Activated naive CD8-positive, alpha-beta T cell (primary cell): Measurements from ENCODE around the gene CLIC4.
"Not testable (repeated sequence)": the region's sequence is repeated elsewhere in the genome, so short reads cannot be mapped to it uniquely, and the experiment has no call there.

Source experiments
- H3K27ac Mint-ChIP-seq: one replicate; pipeline ENCODE4 v1.8.0; 2021; ENCODE audit warnings: mixed read lengths
- H3K27me3 Mint-ChIP-seq: one replicate; pipeline ENCODE4 v1.8.0; 2021; ENCODE audit warnings: mixed read lengths
- H3K36me3 Mint-ChIP-seq: one replicate; pipeline ENCODE4 v1.8.0; 2021; ENCODE audit warnings: mixed read lengths
- H3K4me1 Mint-ChIP-seq: one replicate; pipeline ENCODE4 v1.8.0; 2021; ENCODE audit warnings: low read depth, mixed read lengths
- H3K4me3 Mint-ChIP-seq: one replicate; pipeline ENCODE4 v1.8.0; 2021; ENCODE audit warnings: mild to moderate bottlenecking, mixed read lengths
- H3K9me3 Mint-ChIP-seq: one replicate; pipeline ENCODE4 v1.8.0; 2021; ENCODE audit warnings: low read depth, mixed read lengths

The CLIC4 gene

GRCh38 chr1:24744911-24745710 is at the start of gene CLIC4:
Gene CLIC4 (plus strand): TSS chr1:24745447. CDS start chr1:24745554, 107 bp downstream.
- Mint-ChIP-seq H3K27me3 (peaks cover 4% of the 10 kb centered on the region), H3K27ac (peak within 1 kb of the TSS; percentile 81)

GRCh38 chr1:24696041-24696755 is 49.0 kb upstream of the CLIC4 start:
- Mint-ChIP-seq H3K4me1 (peaks cover 3% of the 10 kb centered on the region), H3K27ac (no peak overlapping the region), H3K36me3 (no peaks in the 10 kb centered on the region), H3K4me3 (no peak overlapping the region), H3K27me3 (no peaks in the 10 kb centered on the region), H3K9me3 (no peaks in the 10 kb centered on the region)

More at GRCh38 chr1:24744911-24745710, at the start of gene CLIC4:
- Mint-ChIP-seq H3K9me3 (no peaks in the 10 kb centered on the region), H3K36me3 (no peaks in the 10 kb centered on the region), H3K4me1 (peaks cover 26% of the 10 kb centered on the region), H3K4me3 (peak within 1 kb of the TSS; percentile 91)

GRCh38 chr1:24696756-24697330 is 48.4 kb upstream of the CLIC4 start:
- H3K4me1 Mint-ChIP-seq: peaks cover 3% of the 10 kb centered on the region
- no peaks in the 10 kb centered on the region for H3K36me3 Mint-ChIP-seq
- no peaks in the 10 kb centered on the region for H3K9me3 Mint-ChIP-seq
- no peaks in the 10 kb centered on the region for H3K27me3 Mint-ChIP-seq
- H3K27ac Mint-ChIP-seq: no peak overlapping the region
- no peak overlapping the region for H3K4me3 Mint-ChIP-seq

- H3K9me3 Mint-ChIP-seq, H3K27ac Mint-ChIP-seq, H3K4me1 Mint-ChIP-seq, H3K4me3 Mint-ChIP-seq, H3K27me3 Mint-ChIP-seq, H3K36me3 Mint-ChIP-seq: not testable (repeated sequence)
Measured at GRCh38 chr1:24697453-24698001, 47.7 kb upstream of the CLIC4 start.

GRCh38 chr1:24698326-24698725 is 46.9 kb upstream of the CLIC4 start:
- not testable (repeated sequence) for H3K9me3 Mint-ChIP-seq, H3K27ac Mint-ChIP-seq, H3K36me3 Mint-ChIP-seq, H3K4me1 Mint-ChIP-seq, H3K4me3 Mint-ChIP-seq, H3K27me3 Mint-ChIP-seq

GRCh38 chr1:24699628-24700027 is 45.6 kb upstream of the CLIC4 start:
- Mint-ChIP-seq H3K4me1 (peaks cover 3% of the 10 kb centered on the region), H3K4me3 (no peak overlapping the region), H3K27ac (no peak overlapping the region), H3K36me3 (no peaks in the 10 kb centered on the region), H3K9me3 (no peaks in the 10 kb centered on the region), H3K27me3 (no peaks in the 10 kb centered on the region)

- Mint-ChIP-seq H3K4me1 (peaks cover 6% of the 10 kb centered on the region), H3K27me3 (no peaks in the 10 kb centered on the region), H3K9me3 (no peaks in the 10 kb centered on the region), H3K36me3 (no peaks in the 10 kb centered on the region), H3K4me3 (no peak overlapping the region), H3K27ac (no peak overlapping the region)
Measured at GRCh38 chr1:24702511-24703293, 42.5 kb upstream of the CLIC4 start.

- Mint-ChIP-seq H3K4me1 (peaks cover 7% of the 10 kb centered on the region), H3K9me3 (no peaks in the 10 kb centered on the region), H3K36me3 (no peaks in the 10 kb centered on the region), H3K27ac (no peak overlapping the region), H3K4me3 (no peak overlapping the region), H3K27me3 (no peaks in the 10 kb centered on the region)
Measured at GRCh38 chr1:24704411-24705259, 40.6 kb upstream of the CLIC4 start.

- peaks cover 14% of the 10 kb centered on the region for H3K4me1 Mint-ChIP-seq
- no peaks in the 10 kb centered on the region for H3K9me3 Mint-ChIP-seq
- H3K36me3 Mint-ChIP-seq: no peaks in the 10 kb centered on the region
- H3K4me3 Mint-ChIP-seq: no peak overlapping the region
- no peaks in the 10 kb centered on the region for H3K27me3 Mint-ChIP-seq
- no peak overlapping the region for H3K27ac Mint-ChIP-seq
Measured at GRCh38 chr1:24705260-24706073, 39.8 kb upstream of the CLIC4 start.

- not testable (repeated sequence) for H3K9me3 Mint-ChIP-seq, H3K4me3 Mint-ChIP-seq, H3K27ac Mint-ChIP-seq, H3K36me3 Mint-ChIP-seq, H3K27me3 Mint-ChIP-seq
- H3K4me1 Mint-ChIP-seq: peaks cover 14% of the 10 kb centered on the region
Measured at GRCh38 chr1:24706074-24706389, 39.2 kb upstream of the CLIC4 start.

GRCh38 chr1:24707687-24708086 is 37.6 kb upstream of the CLIC4 start:
- Mint-ChIP-seq H3K27ac (no peak overlapping the region), H3K4me3 (no peak overlapping the region), H3K36me3 (no peaks in the 10 kb centered on the region), H3K27me3 (no peaks in the 10 kb centered on the region), H3K4me1 (peaks cover 14% of the 10 kb centered on the region), H3K9me3 (no peaks in the 10 kb centered on the region)

- H3K27ac Mint-ChIP-seq: no peak overlapping the region
- no peaks in the 10 kb centered on the region for H3K9me3 Mint-ChIP-seq
- H3K27me3 Mint-ChIP-seq: no peaks in the 10 kb centered on the region
- H3K36me3 Mint-ChIP-seq: no peaks in the 10 kb centered on the region
- peaks cover 14% of the 10 kb centered on the region for H3K4me1 Mint-ChIP-seq
- no peak overlapping the region for H3K4me3 Mint-ChIP-seq
Measured at GRCh38 chr1:24708938-24709337, 36.3 kb upstream of the CLIC4 start.

- H3K36me3 Mint-ChIP-seq: no peaks in the 10 kb centered on the region
- no peaks in the 10 kb centered on the region for H3K27me3 Mint-ChIP-seq
- H3K4me3 Mint-ChIP-seq: no peak overlapping the region
- no peaks in the 10 kb centered on the region for H3K9me3 Mint-ChIP-seq
- H3K4me1 Mint-ChIP-seq: peaks cover 14% of the 10 kb centered on the region
- H3K27ac Mint-ChIP-seq: no peak overlapping the region
Measured at GRCh38 chr1:24709791-24710441, 35.3 kb upstream of the CLIC4 start.
